Activated CD4-positive, alpha-beta T cell treated with anti-CD3 and anti-CD28 coated beads, Interleukin-10, Interleukin-2, amounts not matched to agents 100 ng/mL and 50 ng/mL, durations not matched to agents 16 hours and 8 hours (primary cell): ENCODE measurements around the gene TLE2.

Experiments used
- DNase-seq: peaks from one replicate; pipeline ENCODE4 v3.0.0-alpha.2; 2020

The TLE2 gene

GRCh38 chr19:3029065-3029923 lies at the start of gene TLE2:
TSS of gene TLE2 (minus strand) at chr19:3029280. CDS start at chr19:3028904, 376 bp downstream.
- no peak for DNase-seq

- DNase-seq = peak; percentile 72
Measured at GRCh38 chr19:3075605-3076431, 46.7 kb upstream of the TLE2 start.

GRCh38 chr19:3073931-3074595 lies 45.0 kb upstream of the TLE2 start:
- no peak for DNase-seq

- DNase-seq = no peak
Measured at GRCh38 chr19:3073159-3073563, 44.1 kb upstream of the TLE2 start.

- no peak for DNase-seq
Measured at GRCh38 chr19:3071768-3072167, 42.7 kb upstream of the TLE2 start.

- no peak for DNase-seq
Measured at GRCh38 chr19:3068071-3068470, 39.0 kb upstream of the TLE2 start.

- DNase-seq = no peak
Measured at GRCh38 chr19:3067563-3067962, 38.5 kb upstream of the TLE2 start.

GRCh38 chr19:3066482-3067049 lies 37.5 kb upstream of the TLE2 start:
- DNase-seq = no peak

- DNase-seq = no peak
Measured at GRCh38 chr19:3065675-3066357, 36.7 kb upstream of the TLE2 start.

GRCh38 chr19:3064011-3064330 lies 34.9 kb upstream of the TLE2 start:
- no peak for DNase-seq

GRCh38 chr19:3062165-3063105 lies 33.4 kb upstream of the TLE2 start, which contains the start of gene TLE5:
TSS of gene TLE5 (minus strand) at chr19:3062495. CDS start at chr19:3062200, 295 bp downstream.
- DNase-seq = peak; percentile 77

- peak; percentile 68 for DNase-seq
Measured at GRCh38 chr19:3061182-3062161, 32.4 kb upstream of the TLE2 start.

- no peak for DNase-seq
Measured at GRCh38 chr19:3060857-3061181, 31.7 kb upstream of the TLE2 start.

GRCh38 chr19:3059653-3060052 lies 30.6 kb upstream of the TLE2 start:
- no peak for DNase-seq

- DNase-seq = no peak
Measured at GRCh38 chr19:3058821-3059314, 29.8 kb upstream of the TLE2 start.

- no peak for DNase-seq
Measured at GRCh38 chr19:3058009-3058820, 29.1 kb upstream of the TLE2 start.

GRCh38 chr19:3057275-3057714 lies 28.2 kb upstream of the TLE2 start:
- no peak for DNase-seq

- no peak for DNase-seq
Measured at GRCh38 chr19:3056417-3057088, 27.5 kb upstream of the TLE2 start.
